Measurements from ENCODE around the gene ELAVL1. TPM values are rescaled to one million over a fixed set of nuclear protein-coding genes. Genes with fewer than 3 reads are reported as not detected.

Gene ELAVL1
- polyA plus RNA-seq, 1 donor from 2014 or later = 19.1 TPM

DNA sequence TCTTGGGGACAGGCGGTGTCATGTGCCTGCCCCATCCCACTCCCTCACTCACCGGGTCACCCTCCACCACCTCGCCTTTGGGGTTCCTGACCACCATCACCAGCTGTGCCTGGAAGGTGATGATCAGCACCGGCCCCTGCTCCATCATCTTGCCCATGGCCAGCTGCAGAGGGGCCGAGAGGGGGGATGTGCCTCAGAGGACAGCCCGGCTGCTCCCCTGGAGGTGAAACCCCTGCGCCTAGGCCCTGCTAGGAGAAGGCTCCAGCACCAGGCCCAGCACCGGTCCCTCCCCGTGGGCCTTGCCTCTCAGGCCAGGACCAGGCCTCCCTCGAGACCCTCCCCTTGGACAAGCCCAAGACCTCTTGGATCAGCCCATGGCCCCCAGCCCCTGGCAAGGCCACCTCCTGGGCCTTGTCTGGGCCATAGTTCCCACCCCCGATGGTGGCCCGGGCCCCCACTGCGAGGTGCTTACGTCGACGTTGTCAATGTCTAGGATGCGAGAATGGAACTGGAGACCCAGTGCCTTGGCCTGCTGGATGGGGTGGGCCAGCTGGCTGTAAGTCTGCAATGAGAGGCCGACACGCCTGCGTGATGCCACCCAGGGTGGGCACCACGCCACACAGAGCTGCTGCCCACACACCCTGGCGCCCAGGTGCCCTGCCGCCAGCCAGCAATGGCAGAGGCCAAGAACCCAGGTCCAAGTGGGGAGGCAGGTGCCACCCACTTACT is 77.7 kb downstream of the ELAVL1 start:
- H3K4me3 ChIP-seq (ENCODE audit: low read length) = no peak overlapping the region
- H3K9ac ChIP-seq (ENCODE audit: low read length) = no peak overlapping the region
- H3F3A ChIP-seq (ENCODE audit: insufficient read depth, low read length, poor library complexity, severe bottlenecking) = no peaks in the 10 kb centered on the region
- H3K4me2 ChIP-seq (ENCODE audit: low read length) = no peak overlapping the region
- TF ChIP-seq POLR2AphosphoS5 (IDR thresholded peaks at IDR 0.05) (no peak), MXI1 (conservative IDR thresholded peaks at IDR 0.05; ENCODE audit: poor library complexity, severe bottlenecking) (no peak), EZH2 (IDR thresholded peaks at IDR 0.05; ENCODE audit: borderline replicate concordance, insufficient read depth, low read length, poor library complexity, severe bottlenecking) (no peak), TAF1 (IDR thresholded peaks at IDR 0.05; ENCODE audit: low read depth) (no peak), EP300 (conservative IDR thresholded peaks at IDR 0.05; ENCODE audit: poor library complexity, severe bottlenecking) (no peak), RAD21 (conservative IDR thresholded peaks at IDR 0.05) (no peak)
- TF ChIP-seq, protein P1, sequence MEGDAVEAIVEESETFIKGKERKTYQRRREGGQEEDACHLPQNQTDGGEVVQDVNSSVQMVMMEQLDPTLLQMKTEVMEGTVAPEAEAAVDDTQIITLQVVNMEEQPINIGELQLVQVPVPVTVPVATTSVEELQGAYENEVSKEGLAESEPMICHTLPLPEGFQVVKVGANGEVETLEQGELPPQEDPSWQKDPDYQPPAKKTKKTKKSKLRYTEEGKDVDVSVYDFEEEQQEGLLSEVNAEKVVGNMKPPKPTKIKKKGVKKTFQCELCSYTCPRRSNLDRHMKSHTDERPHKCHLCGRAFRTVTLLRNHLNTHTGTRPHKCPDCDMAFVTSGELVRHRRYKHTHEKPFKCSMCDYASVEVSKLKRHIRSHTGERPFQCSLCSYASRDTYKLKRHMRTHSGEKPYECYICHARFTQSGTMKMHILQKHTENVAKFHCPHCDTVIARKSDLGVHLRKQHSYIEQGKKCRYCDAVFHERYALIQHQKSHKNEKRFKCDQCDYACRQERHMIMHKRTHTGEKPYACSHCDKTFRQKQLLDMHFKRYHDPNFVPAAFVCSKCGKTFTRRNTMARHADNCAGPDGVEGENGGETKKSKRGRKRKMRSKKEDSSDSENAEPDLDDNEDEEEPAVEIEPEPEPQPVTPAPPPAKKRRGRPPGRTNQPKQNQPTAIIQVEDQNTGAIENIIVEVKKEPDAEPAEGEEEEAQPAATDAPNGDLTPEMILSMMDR (IDR thresholded peaks at IDR 0.05; ENCODE audit: poor library complexity, severe bottlenecking) = no peak
- TF ChIP-seq, protein P2, sequence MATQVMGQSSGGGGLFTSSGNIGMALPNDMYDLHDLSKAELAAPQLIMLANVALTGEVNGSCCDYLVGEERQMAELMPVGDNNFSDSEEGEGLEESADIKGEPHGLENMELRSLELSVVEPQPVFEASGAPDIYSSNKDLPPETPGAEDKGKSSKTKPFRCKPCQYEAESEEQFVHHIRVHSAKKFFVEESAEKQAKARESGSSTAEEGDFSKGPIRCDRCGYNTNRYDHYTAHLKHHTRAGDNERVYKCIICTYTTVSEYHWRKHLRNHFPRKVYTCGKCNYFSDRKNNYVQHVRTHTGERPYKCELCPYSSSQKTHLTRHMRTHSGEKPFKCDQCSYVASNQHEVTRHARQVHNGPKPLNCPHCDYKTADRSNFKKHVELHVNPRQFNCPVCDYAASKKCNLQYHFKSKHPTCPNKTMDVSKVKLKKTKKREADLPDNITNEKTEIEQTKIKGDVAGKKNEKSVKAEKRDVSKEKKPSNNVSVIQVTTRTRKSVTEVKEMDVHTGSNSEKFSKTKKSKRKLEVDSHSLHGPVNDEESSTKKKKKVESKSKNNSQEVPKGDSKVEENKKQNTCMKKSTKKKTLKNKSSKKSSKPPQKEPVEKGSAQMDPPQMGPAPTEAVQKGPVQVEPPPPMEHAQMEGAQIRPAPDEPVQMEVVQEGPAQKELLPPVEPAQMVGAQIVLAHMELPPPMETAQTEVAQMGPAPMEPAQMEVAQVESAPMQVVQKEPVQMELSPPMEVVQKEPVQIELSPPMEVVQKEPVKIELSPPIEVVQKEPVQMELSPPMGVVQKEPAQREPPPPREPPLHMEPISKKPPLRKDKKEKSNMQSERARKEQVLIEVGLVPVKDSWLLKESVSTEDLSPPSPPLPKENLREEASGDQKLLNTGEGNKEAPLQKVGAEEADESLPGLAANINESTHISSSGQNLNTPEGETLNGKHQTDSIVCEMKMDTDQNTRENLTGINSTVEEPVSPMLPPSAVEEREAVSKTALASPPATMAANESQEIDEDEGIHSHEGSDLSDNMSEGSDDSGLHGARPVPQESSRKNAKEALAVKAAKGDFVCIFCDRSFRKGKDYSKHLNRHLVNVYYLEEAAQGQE (IDR thresholded peaks at IDR 0.05; ENCODE audit: borderline replicate concordance) = no peak
- H4K20me1 ChIP-seq (ENCODE audit: insufficient read depth) = peaks cover 10% of the 10 kb centered on the region
- H3K9me2 ChIP-seq (ENCODE audit: insufficient read depth, low read length) = no peaks in the 10 kb centered on the region
- H2AFZ ChIP-seq (ENCODE audit: low read depth, low read length) = no peak overlapping the region
- no peaks in the 10 kb centered on the region for H3K9me3 ChIP-seq (ENCODE audit: low read length)
- H3K27me3 ChIP-seq (ENCODE audit: insufficient read depth, low read depth, low read length) = no peaks in the 10 kb centered on the region
- H3K27ac ChIP-seq (ENCODE audit: low read length) = no peak overlapping the region
- H3K36me3 ChIP-seq (ENCODE audit: insufficient read depth, low read length) = no peaks in the 10 kb centered on the region
- H3K79me2 ChIP-seq (replicated peaks; ENCODE audit: insufficient read depth, low read length) = peaks cover 14% of the 10 kb centered on the region

DNA sequence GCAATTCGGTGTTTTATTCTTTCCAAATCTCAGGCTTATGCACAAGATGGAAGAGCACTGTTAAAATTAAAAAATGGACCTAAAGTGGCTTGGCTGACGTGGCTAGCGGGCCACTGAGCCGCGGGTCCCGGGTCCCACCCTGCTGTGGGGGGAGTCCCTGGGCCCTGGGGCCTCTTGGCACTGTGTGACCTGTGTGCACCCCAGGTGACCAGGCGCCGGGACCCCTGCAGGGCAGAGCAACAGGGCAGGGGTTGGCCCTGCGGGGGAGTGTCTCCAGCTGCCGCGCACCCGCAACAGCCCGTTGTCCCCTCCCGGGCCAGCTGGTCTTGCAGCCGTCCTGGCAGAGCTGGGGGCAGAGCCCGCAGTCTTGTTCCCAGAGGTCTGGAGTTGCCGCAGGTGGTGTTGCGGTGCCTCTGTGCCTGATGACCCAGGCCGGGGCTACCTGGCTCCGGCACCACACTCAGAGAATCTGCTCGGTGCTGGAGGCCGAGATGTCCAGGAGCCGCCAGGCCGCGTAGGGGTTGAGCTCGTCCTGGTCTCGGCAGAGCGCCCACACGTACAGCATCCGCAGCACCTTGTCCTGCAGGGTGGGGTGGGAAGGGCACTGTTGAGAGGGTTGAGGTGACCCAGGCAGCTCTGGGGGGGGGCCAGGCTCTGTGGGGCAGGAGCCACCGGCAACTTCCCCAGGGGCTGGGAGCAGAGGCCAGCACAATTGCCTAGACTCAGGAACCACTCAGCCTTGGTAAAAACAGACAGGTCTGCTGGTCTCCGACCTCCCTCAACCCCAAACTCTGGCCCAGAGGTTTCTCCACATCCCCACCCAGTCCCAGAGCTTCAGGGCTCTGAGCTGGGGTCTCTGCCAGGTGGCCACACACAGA is 78.5 kb downstream of the ELAVL1 start:
- Histone ChIP-seq H4K20me1 (ENCODE audit: insufficient read depth) (peaks cover 10% of the 10 kb centered on the region), H3K9me2 (ENCODE audit: insufficient read depth, low read length) (no peaks in the 10 kb centered on the region), H3K4me3 (ENCODE audit: low read length) (peak overlapping the region; percentile 67), H3K4me2 (ENCODE audit: low read length) (peak overlapping the region; percentile 34), H3K36me3 (ENCODE audit: insufficient read depth, low read length) (no peaks in the 10 kb centered on the region), H2AFZ (ENCODE audit: low read depth, low read length) (no peak overlapping the region), H3K27ac (ENCODE audit: low read length) (peak overlapping the region; percentile 56), H3K79me2 (replicated peaks; ENCODE audit: insufficient read depth, low read length) (peaks cover 14% of the 10 kb centered on the region), H3K9me3 (ENCODE audit: low read length) (no peaks in the 10 kb centered on the region), H3F3A (ENCODE audit: insufficient read depth, low read length, poor library complexity, severe bottlenecking) (no peaks in the 10 kb centered on the region), H3K27me3 (ENCODE audit: insufficient read depth, low read depth, low read length) (no peaks in the 10 kb centered on the region), H3K9ac (ENCODE audit: low read length) (peak overlapping the region; percentile 67)
- TF ChIP-seq, protein P2 (IDR thresholded peaks at IDR 0.05; ENCODE audit: borderline replicate concordance) = no peak
- TF ChIP-seq, protein P1 (IDR thresholded peaks at IDR 0.05; ENCODE audit: poor library complexity, severe bottlenecking) = no peak
- no peak for TF ChIP-seq EP300 (conservative IDR thresholded peaks at IDR 0.05; ENCODE audit: poor library complexity, severe bottlenecking)
- no peak for TF ChIP-seq MXI1 (conservative IDR thresholded peaks at IDR 0.05; ENCODE audit: poor library complexity, severe bottlenecking)
- TF ChIP-seq POLR2AphosphoS5 (IDR thresholded peaks at IDR 0.05) = no peak
- no peak for TF ChIP-seq SMC3 (conservative IDR thresholded peaks at IDR 0.05; ENCODE audit: poor library complexity)
- TF ChIP-seq EZH2 (IDR thresholded peaks at IDR 0.05; ENCODE audit: borderline replicate concordance, insufficient read depth, low read length, poor library complexity, severe bottlenecking) = no peak
- no peak for TF ChIP-seq RAD21 (conservative IDR thresholded peaks at IDR 0.05)
- no peak for TF ChIP-seq TAF1 (IDR thresholded peaks at IDR 0.05; ENCODE audit: low read depth)

Data from neural cell (in vitro differentiated cells).